HepG2 (cell line): ENCODE results near the gene TAF1C.

ENCODE experiments used
- TF ChIP-seq, protein P1 (sequence below), 2 experiments: fragments of 450-650 bp in 1 of 2; sonication (generic) in 1 of 2; formaldehyde crosslinking; IDR thresholded peaks; 2 replicates each; pipeline versions ENCODE4 v1.5.0 to v1.8.0; 2020 to 2022; ENCODE audit warnings: mild to moderate bottlenecking in 1 of 2, missing genetic modification reagents in 1 of 2
- TF ChIP-seq, protein P2 (sequence below): sonication (generic); formaldehyde crosslinking; IDR thresholded peaks from 2 replicates; pipeline ENCODE4 v1.4.0; 2020; ENCODE audit warnings: mild to moderate bottlenecking, missing genetic modification reagents

- TF ChIP-seq, protein P1, sequence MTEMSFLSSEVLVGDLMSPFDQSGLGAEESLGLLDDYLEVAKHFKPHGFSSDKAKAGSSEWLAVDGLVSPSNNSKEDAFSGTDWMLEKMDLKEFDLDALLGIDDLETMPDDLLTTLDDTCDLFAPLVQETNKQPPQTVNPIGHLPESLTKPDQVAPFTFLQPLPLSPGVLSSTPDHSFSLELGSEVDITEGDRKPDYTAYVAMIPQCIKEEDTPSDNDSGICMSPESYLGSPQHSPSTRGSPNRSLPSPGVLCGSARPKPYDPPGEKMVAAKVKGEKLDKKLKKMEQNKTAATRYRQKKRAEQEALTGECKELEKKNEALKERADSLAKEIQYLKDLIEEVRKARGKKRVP (CRISPR knock-in tag; IDR thresholded peaks at IDR 0.05): no peak
- TF ChIP-seq, protein P2, sequence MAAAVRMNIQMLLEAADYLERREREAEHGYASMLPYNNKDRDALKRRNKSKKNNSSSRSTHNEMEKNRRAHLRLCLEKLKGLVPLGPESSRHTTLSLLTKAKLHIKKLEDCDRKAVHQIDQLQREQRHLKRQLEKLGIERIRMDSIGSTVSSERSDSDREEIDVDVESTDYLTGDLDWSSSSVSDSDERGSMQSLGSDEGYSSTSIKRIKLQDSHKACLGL (CRISPR knock-in tag): no peak
These were observed 7.1 kb downstream of the TAF1C start for GRCh38 chr16:84179612-84180320.
